IMR-90 (cell line): ENCODE data around the gene KRT78. TPM values are rescaled to one million over a fixed set of nuclear protein-coding genes. Genes with fewer than 3 reads are reported as not detected.

Experiments
- ATAC-seq: fragments of 200-7000 bp; cut with Tn5 transposase; 2 replicates; pipeline ENCODE4 v1.9.1; 2020; ENCODE audit warnings: low read depth, mild to moderate bottlenecking, moderate library complexity
- BruUV-seq: library from RNA; stranded (reverse); fragments of 400-500 nt; replicated peaks from 2 replicates; lab custom pipeline; 2021; lab: Mats Ljungman, UMichigan
- CTCF ChIA-PET: fragments of 300-600 bp; formaldehyde crosslinking; extraction: SDS; loops from one replicate; lab custom pipeline; 2021; ENCODE audit warnings: antibody characterized with exemption; lab: Yijun Ruan, JAX
- POLR2A ChIA-PET: fragments of 300-600 bp; sonication (Branson Sonifier 250); formaldehyde crosslinking; loops from one replicate; lab custom pipeline; 2022; ENCODE audit warnings: antibody characterized with exemption; ENCODE audit not compliant: unreplicated experiment; lab: Charles Lee
- DNase-seq: peaks from one replicate; pipeline ENCODE4 v3.0.0; 2013
- H2AFZ ChIP-seq: replicated peaks from 2 replicates; pipeline ENCODE3; 2013; ENCODE audit warnings: low read length, mild to moderate bottlenecking; ENCODE audit not compliant: poor library complexity
- H2AK5ac ChIP-seq: 2 replicates; pipeline ENCODE4 v1.6.1; 2013; ENCODE audit warnings: low read depth, low read length, inconsistent platforms
- H2AK9ac ChIP-seq: replicated peaks from 2 replicates; pipeline ENCODE3; 2013; ENCODE audit warnings: mild to moderate bottlenecking, low read depth, low read length, moderate library complexity; ENCODE audit not compliant: poor library complexity
- H2BK120ac ChIP-seq: 2 replicates; pipeline ENCODE4 v1.6.1; 2013; ENCODE audit warnings: low read depth, low read length, inconsistent platforms
- H2BK15ac ChIP-seq: 3 replicates; pipeline ENCODE4 v1.6.1; 2013; ENCODE audit warnings: low read depth, low read length, inconsistent platforms
- H2BK20ac ChIP-seq: 2 replicates; pipeline ENCODE4 v1.6.1; 2013; ENCODE audit warnings: low read depth, mild to moderate bottlenecking, inconsistent platforms, low read length, moderate library complexity
- H2BK5ac ChIP-seq: 2 replicates; pipeline ENCODE4 v1.6.1; 2013; ENCODE audit warnings: mild to moderate bottlenecking, low read depth, low read length, inconsistent platforms; ENCODE audit not compliant: poor library complexity, severe bottlenecking
- H3K14ac ChIP-seq: replicated peaks from 2 replicates; pipeline ENCODE4 v1.6.1; 2013; ENCODE audit warnings: low read depth, low read length, inconsistent platforms
- H3K18ac ChIP-seq: 2 replicates; pipeline ENCODE4 v1.6.1; 2013; ENCODE audit warnings: low read depth, low read length, control low read depth
- H3K23ac ChIP-seq: 2 replicates; pipeline ENCODE4 v1.6.1; 2013; ENCODE audit warnings: low read depth, low read length, inconsistent platforms
- H3K27ac ChIP-seq: 2 replicates; pipeline ENCODE4 v1.5.1; 2013; ENCODE audit warnings: mild to moderate bottlenecking, control low read depth, low read length; ENCODE audit not compliant: insufficient read depth
- H3K27me3 ChIP-seq: 2 replicates; pipeline ENCODE4 v1.6.1; 2013; ENCODE audit warnings: low read length; ENCODE audit not compliant: control insufficient read depth, insufficient read depth
- H3K36me3 ChIP-seq: 2 replicates; pipeline ENCODE4 v1.6.1; 2013; ENCODE audit warnings: low read length, mixed read lengths; ENCODE audit not compliant: control insufficient read depth, insufficient read depth
- H3K4ac ChIP-seq: 2 replicates; pipeline ENCODE4 v1.6.1; 2013; ENCODE audit warnings: low read depth, low read length, inconsistent platforms
- H3K4me1 ChIP-seq: 2 replicates; pipeline ENCODE4 v1.6.1; 2013; ENCODE audit warnings: low read length, mixed read lengths; ENCODE audit not compliant: control insufficient read depth, insufficient read depth
- H3K4me2 ChIP-seq: 2 replicates; pipeline ENCODE4 v1.6.1; 2013; ENCODE audit warnings: low read depth, mild to moderate bottlenecking, control low read depth, low read length, moderate library complexity
- H3K4me3 ChIP-seq: 2 replicates; pipeline ENCODE4 v1.5.1; 2013; ENCODE audit warnings: low read depth, mild to moderate bottlenecking, control low read depth, low read length, moderate library complexity; ENCODE audit not compliant: insufficient read depth
- H3K56ac ChIP-seq: 2 replicates; pipeline ENCODE4 v1.6.1; 2013; ENCODE audit warnings: low read length, inconsistent platforms; ENCODE audit not compliant: insufficient read depth; ENCODE audit errors: extremely low read depth
- H3K79me1 ChIP-seq, 2 experiments: 2 replicates each; pipeline ENCODE4 v1.6.1; 2013; ENCODE audit warnings: low read length in 2 of 2, inconsistent platforms in 1 of 2, low read depth in 1 of 2
- H3K9ac ChIP-seq: 2 replicates; pipeline ENCODE4 v1.6.1; 2013; ENCODE audit warnings: low read depth, low read length, control low read depth
- H3K9me1 ChIP-seq: 2 replicates; pipeline ENCODE4 v1.6.1; 2013; ENCODE audit warnings: low read length, inconsistent platforms; ENCODE audit not compliant: insufficient read depth
- H3K9me3 ChIP-seq: 2 replicates; pipeline ENCODE4 v1.6.1; 2013; ENCODE audit warnings: low read length; ENCODE audit not compliant: control insufficient read depth, insufficient read depth
- H4K20me1 ChIP-seq: 2 replicates; pipeline ENCODE4 v1.6.1; 2013; ENCODE audit warnings: low read length, inconsistent platforms; ENCODE audit not compliant: insufficient read depth
- H4K5ac ChIP-seq: 2 replicates; pipeline ENCODE4 v1.6.1; 2013; ENCODE audit warnings: mild to moderate bottlenecking, low read depth, low read length, control low read depth
- H4K8ac ChIP-seq, 2 experiments: 2 replicates each; pipeline ENCODE4 v1.6.1; 2013; ENCODE audit warnings: low read depth in 2 of 2, low read length in 2 of 2, control low read depth in 1 of 2, inconsistent platforms in 1 of 2
- H4K91ac ChIP-seq: 2 replicates; pipeline ENCODE4 v1.6.1; 2013; ENCODE audit warnings: low read depth, low read length, inconsistent platforms; ENCODE audit not compliant: insufficient read depth
- BHLHE40 ChIP-seq: fragments of 150-350 bp; IDR thresholded peaks from 2 replicates; pipeline ENCODE4 v1.6.1; 2016; ENCODE audit warnings: mild to moderate bottlenecking, low read depth, low read length
- CEBPB ChIP-seq: IDR thresholded peaks from 2 replicates; pipeline ENCODE4 v1.6.1; 2012; ENCODE audit warnings: low read depth, low read length, improper control_type of control experiment
- CHD1 ChIP-seq: IDR thresholded peaks from 2 replicates; pipeline ENCODE4 v1.6.1; 2012; ENCODE audit warnings: low read depth, low read length, improper control_type of control experiment
- FOS ChIP-seq: fragments of 150-350 bp; IDR thresholded peaks from 2 replicates; pipeline ENCODE4 v1.6.1; 2016; ENCODE audit warnings: low read depth, low read length
- MAFK ChIP-seq: IDR thresholded peaks from 2 replicates; pipeline ENCODE4 v1.6.1; 2012; ENCODE audit warnings: low read depth, low read length, improper control_type of control experiment
- MXI1 ChIP-seq: IDR thresholded peaks from 2 replicates; pipeline ENCODE4 v1.6.1; 2012; ENCODE audit warnings: low read depth, mild to moderate bottlenecking, low read length, moderate library complexity, borderline replicate concordance
- NFE2L2 ChIP-seq: fragments of 150-350 bp; IDR thresholded peaks from 2 replicates; pipeline ENCODE4 v1.6.1; 2016; ENCODE audit warnings: low read depth, mild to moderate bottlenecking, low read length
- POLR2A ChIP-seq: IDR thresholded peaks from 2 replicates; pipeline ENCODE4 v1.6.1; 2012; ENCODE audit warnings: mild to moderate bottlenecking, low read depth, low read length
- RAD21 ChIP-seq: IDR thresholded peaks from 2 replicates; pipeline ENCODE4 v1.6.1; 2012; ENCODE audit warnings: low read length, improper control_type of control experiment
- RCOR1 ChIP-seq: IDR thresholded peaks from 2 replicates; pipeline ENCODE4 v1.6.1; 2012; ENCODE audit warnings: mild to moderate bottlenecking, low read length, improper control_type of control experiment; ENCODE audit not compliant: insufficient replicate concordance
- RFX5 ChIP-seq: IDR thresholded peaks from 2 replicates; pipeline ENCODE4 v1.8.0; 2012; ENCODE audit warnings: low read depth, mild to moderate bottlenecking, low read length, moderate library complexity
- SMC3 ChIP-seq: fragments of 150-350 bp; IDR thresholded peaks from 2 replicates; pipeline ENCODE4 v1.6.1; 2016; ENCODE audit warnings: low read depth, mild to moderate bottlenecking, antibody characterized with exemption, low read length, moderate library complexity
- WGBS, 2 experiments: methylation state at CpG; one replicate each; pipeline versions ENCODE4 v1.1.5 to v1.1.7; 2013; ENCODE audit warnings: missing lambda C conversion rate in 2 of 2; ENCODE audit not compliant: insufficient read length in 1 of 2; ENCODE audit errors: extremely low coverage in 2 of 2; 5-methylcytosine and 5-hydroxymethylcytosine counted together
- dilution Hi-C: fragments of 300-500 bp; cut with HindIII; formaldehyde crosslinking; loops from one replicate; pipeline ENCODE4 v1.14.3; 2018; ENCODE audit warnings: low sequenced_read_pairs; ENCODE audit not compliant: unreplicated experiment
- in situ Hi-C: fragments of 300-500 bp; cut with MboI; formaldehyde crosslinking; loops from 3 replicates; pipeline ENCODE4 v1.14.3; 2019; ENCODE audit warnings: low sequenced_read_pairs, inconsistent platforms, mixed read lengths
- intact Hi-C: fragments of 100-400 bp; cut with micrococcal nuclease; formaldehyde crosslinking; loops from 2 replicates; pipeline ENCODE4 v1.10.0; 2022
- polyA plus RNA-seq, 3 experiments: library from polyadenylated mRNA; depleted of rRNA; stranded (reverse); fragments of >200 nt; gene quantifications; 2 replicates each; pipeline ENCODE4 v1.2.3, GENCODE V29; 2012; ENCODE audit warnings: low replicate concordance in 1 of 3
- total RNA-seq: library from RNA; depleted of rRNA; stranded (reverse); fragments of >200 nt; gene quantifications from 2 replicates; pipeline ENCODE4 v1.2.3, GENCODE V29; 2012
- TF ChIP-seq, protein P1 (sequence below): conservative IDR thresholded peaks from 2 replicates; pipeline ENCODE4 v1.5.1; 2012; ENCODE audit warnings: mild to moderate bottlenecking, low read depth, low read length, improper control_type of control experiment
- TF ChIP-seq, protein P2 (sequence below): fragments of 150-350 bp; IDR thresholded peaks from 2 replicates; pipeline ENCODE4 v1.6.1; 2017; ENCODE audit warnings: mild to moderate bottlenecking, antibody characterized with exemption, low read length, low read depth

KRT78 gene
- total and polyA plus RNA-seq, 2 of the 4 experiments (the other 2 are of a cell fraction): not detected

DNA sequence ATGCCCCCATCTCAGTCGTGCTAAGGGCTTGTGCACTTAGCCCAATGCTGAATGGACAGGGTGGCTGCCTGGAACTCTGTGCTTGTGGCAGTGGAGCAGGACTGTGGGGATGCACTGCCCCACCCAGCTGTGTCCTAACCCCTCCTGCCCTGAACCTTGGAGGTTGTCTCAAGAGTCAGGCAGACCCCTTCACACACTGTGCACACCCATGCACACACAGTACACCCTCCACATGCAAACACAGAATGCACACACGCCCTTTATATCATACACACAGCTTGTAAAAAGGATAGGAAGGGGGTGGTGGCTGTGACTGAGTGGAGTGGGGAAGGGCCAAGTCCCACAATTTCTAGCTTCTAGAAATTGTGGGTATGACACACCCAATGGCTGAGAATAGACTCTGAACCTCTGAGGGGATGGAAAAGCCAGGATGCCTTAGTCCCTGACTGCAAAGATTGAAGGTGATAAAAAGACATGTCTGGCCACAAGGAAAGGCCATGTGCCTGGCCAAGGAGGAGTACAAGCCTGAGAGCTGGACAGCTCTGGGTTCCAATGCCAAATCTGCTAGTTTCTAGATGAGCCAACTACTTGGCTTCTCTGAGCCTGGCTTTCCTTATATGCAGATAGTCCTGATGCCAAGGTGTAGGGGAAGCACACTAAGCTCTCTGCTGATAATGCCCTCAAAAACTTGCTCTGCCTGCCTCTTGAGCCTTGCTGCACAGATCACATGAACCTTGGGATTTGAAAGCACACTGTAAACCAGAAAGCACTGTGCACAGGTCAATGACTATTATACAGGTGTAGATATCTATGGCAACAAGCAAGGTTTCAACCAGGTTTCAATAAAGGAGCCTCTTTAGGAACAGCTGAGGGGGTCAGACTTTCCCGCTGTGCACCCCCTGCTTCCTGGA, 47.7 kb upstream of the KRT78 start:
- dilution Hi-C loops (loop anchor here (25.0 kb wide), 1 partner anchor 91 kb away; no protein-coding TSS in a partner anchor), intact Hi-C loops (no loop called here)
- no peak overlapping the region for H3K4me2 ChIP-seq
- TF ChIP-seq CEBPB (no peak), MAFK (no peak), SMC3 (no peak), BHLHE40 (no peak), MXI1 (no peak), RFX5 (no peak), CHD1 (no peak), FOS (no peak), RAD21 (no peak), NFE2L2 (no peak), RCOR1 (no peak), POLR2A (no peak)
- TF ChIP-seq, protein P1, sequence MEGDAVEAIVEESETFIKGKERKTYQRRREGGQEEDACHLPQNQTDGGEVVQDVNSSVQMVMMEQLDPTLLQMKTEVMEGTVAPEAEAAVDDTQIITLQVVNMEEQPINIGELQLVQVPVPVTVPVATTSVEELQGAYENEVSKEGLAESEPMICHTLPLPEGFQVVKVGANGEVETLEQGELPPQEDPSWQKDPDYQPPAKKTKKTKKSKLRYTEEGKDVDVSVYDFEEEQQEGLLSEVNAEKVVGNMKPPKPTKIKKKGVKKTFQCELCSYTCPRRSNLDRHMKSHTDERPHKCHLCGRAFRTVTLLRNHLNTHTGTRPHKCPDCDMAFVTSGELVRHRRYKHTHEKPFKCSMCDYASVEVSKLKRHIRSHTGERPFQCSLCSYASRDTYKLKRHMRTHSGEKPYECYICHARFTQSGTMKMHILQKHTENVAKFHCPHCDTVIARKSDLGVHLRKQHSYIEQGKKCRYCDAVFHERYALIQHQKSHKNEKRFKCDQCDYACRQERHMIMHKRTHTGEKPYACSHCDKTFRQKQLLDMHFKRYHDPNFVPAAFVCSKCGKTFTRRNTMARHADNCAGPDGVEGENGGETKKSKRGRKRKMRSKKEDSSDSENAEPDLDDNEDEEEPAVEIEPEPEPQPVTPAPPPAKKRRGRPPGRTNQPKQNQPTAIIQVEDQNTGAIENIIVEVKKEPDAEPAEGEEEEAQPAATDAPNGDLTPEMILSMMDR: no peak
- TF ChIP-seq, protein P2, sequence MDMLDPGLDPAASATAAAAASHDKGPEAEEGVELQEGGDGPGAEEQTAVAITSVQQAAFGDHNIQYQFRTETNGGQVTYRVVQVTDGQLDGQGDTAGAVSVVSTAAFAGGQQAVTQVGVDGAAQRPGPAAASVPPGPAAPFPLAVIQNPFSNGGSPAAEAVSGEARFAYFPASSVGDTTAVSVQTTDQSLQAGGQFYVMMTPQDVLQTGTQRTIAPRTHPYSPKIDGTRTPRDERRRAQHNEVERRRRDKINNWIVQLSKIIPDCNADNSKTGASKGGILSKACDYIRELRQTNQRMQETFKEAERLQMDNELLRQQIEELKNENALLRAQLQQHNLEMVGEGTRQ: no peak

More for the DNA sequence above, 47.7 kb upstream of the KRT78 start:
- ChIA-PET POLR2A (no interaction called here), CTCF (interaction anchor here (0.5 to 1.1 kb wide), 3 partner anchors 11 to 82 kb away, joined by 3 to 4 read pairs (median 3); no protein-coding TSS in a partner anchor)
- in situ Hi-C loops: no loop called here
- H3K4me3 ChIP-seq: no peak overlapping the region
- no peak overlapping the region for H2BK15ac ChIP-seq
- H2BK5ac ChIP-seq: no peak overlapping the region
- H3K23ac ChIP-seq: no peak overlapping the region
- H4K8ac ChIP-seq: no peak overlapping the region
- peaks cover 1% of the 10 kb centered on the region; the same call in 1 of the 2 replicates for H3K27me3 ChIP-seq
- H4K5ac ChIP-seq: no peak overlapping the region
- H3K4me1 ChIP-seq: no peaks in the 10 kb centered on the region
- no peak overlapping the region for H3K56ac ChIP-seq
- H3K14ac ChIP-seq: no peak overlapping the region
- no peak overlapping the region for H3K18ac ChIP-seq
- H2AK9ac ChIP-seq: no peak overlapping the region
- no peak overlapping the region for H4K91ac ChIP-seq
- DNase-seq (no peak), ATAC-seq (no peak)
- H2AK5ac ChIP-seq: no peak overlapping the region; the same call in 1 of the 2 replicates
- peak overlapping the region; percentile 29 for H2AFZ ChIP-seq
- 29% methylated on average over 1 of the region's 3 CpGs; no CpG with 5 or more reads in 1 of the 2 experiments for WGBS, 2 experiments
- no TSS peak for BruUV-seq
- 0 out of 2 replicates have a peak, but pooled peaks cover 1% of the 10 kb centered on the region for H3K9me3 ChIP-seq
- H3K9ac ChIP-seq: no peak overlapping the region
- no peak overlapping the region for H3K27ac ChIP-seq
- no peaks in the 10 kb centered on the region for H3K79me1 ChIP-seq
- H3K4ac ChIP-seq: no peak overlapping the region
- 0 out of 2 replicates have a peak, but pooled peaks cover 2% of the 10 kb centered on the region for H3K9me1 ChIP-seq
- H2BK20ac ChIP-seq: no peak overlapping the region
- peaks cover 7% of the 10 kb centered on the region for H3K36me3 ChIP-seq
- no peaks in the 10 kb centered on the region for H4K20me1 ChIP-seq
- no peak overlapping the region for H2BK120ac ChIP-seq
